H9 (cell line): ENCODE data around the gene FARS2. TPM values are rescaled to one million over a fixed set of nuclear protein-coding genes. Genes with fewer than 3 reads are reported as not detected.

Source experiments
- DNase-seq: peaks from one replicate; pipeline ENCODE4 v3.0.0-alpha.2; 2017
- H2AFZ ChIP-seq: one replicate; pipeline ENCODE4 v1.6.1; 2013; ENCODE audit warnings: mild to moderate bottlenecking, low read length, control low read depth, moderate library complexity
- H2AK5ac ChIP-seq: 2 replicates; pipeline ENCODE4 v1.6.1; 2013; ENCODE audit warnings: low read length, control low read depth, mixed read lengths; ENCODE audit not compliant: insufficient read length
- H2BK120ac ChIP-seq: one replicate; pipeline ENCODE4 v1.6.1; 2013; ENCODE audit warnings: low read depth, mild to moderate bottlenecking, low read length, control low read depth, inconsistent platforms; ENCODE audit not compliant: poor library complexity, severe bottlenecking
- H2BK12ac ChIP-seq: 2 replicates; pipeline ENCODE4 v1.6.1; 2013; ENCODE audit warnings: low read length, control low read depth, mixed read lengths, low read depth; ENCODE audit not compliant: insufficient read length
- H2BK15ac ChIP-seq: 2 replicates; pipeline ENCODE4 v1.6.1; 2013; ENCODE audit warnings: low read depth, low read length, control low read depth
- H2BK20ac ChIP-seq: one replicate; pipeline ENCODE4 v1.6.1; 2013; ENCODE audit warnings: low read depth, mild to moderate bottlenecking, low read length, control low read depth, inconsistent platforms; ENCODE audit not compliant: poor library complexity, severe bottlenecking
- H2BK5ac ChIP-seq: 2 replicates; pipeline ENCODE4 v1.6.1; 2013; ENCODE audit warnings: low read length, control low read depth, mixed read lengths; ENCODE audit not compliant: insufficient read length
- H3K14ac ChIP-seq: 2 replicates; pipeline ENCODE4 v1.6.1; 2013; ENCODE audit warnings: low read length, control low read depth; ENCODE audit not compliant: insufficient read depth
- H3K18ac ChIP-seq: 2 replicates; pipeline ENCODE4 v1.6.1; 2013; ENCODE audit warnings: low read depth, mild to moderate bottlenecking, mixed read lengths, low read length, control low read depth; ENCODE audit not compliant: insufficient read length
- H3K23ac ChIP-seq: 2 replicates; pipeline ENCODE4 v1.6.1; 2013; ENCODE audit warnings: low read length, control low read depth, mixed read lengths, low read depth; ENCODE audit not compliant: insufficient read length
- H3K23me2 ChIP-seq: 2 replicates; pipeline ENCODE4 v1.6.1; 2013; ENCODE audit warnings: low read depth, mild to moderate bottlenecking, mixed read lengths, low read length, control low read depth; ENCODE audit not compliant: insufficient read length, poor library complexity, severe bottlenecking
- H3K27ac ChIP-seq: 2 replicates; pipeline ENCODE4 v1.5.1; 2013; ENCODE audit warnings: low read length, control low read depth, mixed read lengths, low read depth; ENCODE audit not compliant: insufficient read length
- H3K27me3 ChIP-seq: 2 replicates; pipeline ENCODE4 v1.6.1; 2013; ENCODE audit warnings: low read length, control low read depth, inconsistent platforms; ENCODE audit not compliant: insufficient read depth
- H3K4ac ChIP-seq: 2 replicates; pipeline ENCODE4 v1.6.1; 2013; ENCODE audit warnings: low read depth, mild to moderate bottlenecking, control low read depth, inconsistent platforms, low read length, moderate library complexity
- H3K4me1 ChIP-seq: 2 replicates; pipeline ENCODE4 v1.6.1; 2013; ENCODE audit warnings: low read length, control low read depth, inconsistent platforms; ENCODE audit not compliant: insufficient read depth
- H3K4me2 ChIP-seq: 2 replicates; pipeline ENCODE4 v1.6.1; 2013; ENCODE audit warnings: low read length, control low read depth, mixed read lengths; ENCODE audit not compliant: insufficient read length, insufficient read depth
- H3K56ac ChIP-seq: 2 replicates; pipeline ENCODE4 v1.6.1; 2013; ENCODE audit warnings: low read depth, mild to moderate bottlenecking, mixed read lengths, low read length, control low read depth; ENCODE audit not compliant: insufficient read length
- H3K79me1 ChIP-seq: 2 replicates; pipeline ENCODE4 v1.6.1; 2013; ENCODE audit warnings: low read depth, mild to moderate bottlenecking, moderate library complexity, low read length, control low read depth, inconsistent platforms; ENCODE audit not compliant: insufficient read depth, poor library complexity, severe bottlenecking
- H3K79me2 ChIP-seq: 2 replicates; pipeline ENCODE4 v1.6.1; 2013; ENCODE audit warnings: low read length, control low read depth, inconsistent platforms; ENCODE audit not compliant: insufficient read depth
- H3K9ac ChIP-seq: 2 replicates; pipeline ENCODE4 v1.6.1; 2013; ENCODE audit warnings: low read length, control low read depth, mixed read lengths; ENCODE audit not compliant: insufficient read length; ENCODE audit errors: extremely low read depth
- H3K9me3 ChIP-seq: one replicate; pipeline ENCODE4 v1.6.1; 2013; ENCODE audit warnings: low read depth, low read length, inconsistent platforms; ENCODE audit not compliant: control insufficient read depth
- H3T11ph ChIP-seq: one replicate; pipeline ENCODE4 v1.6.1; 2013; ENCODE audit warnings: mild to moderate bottlenecking, low read length, control low read depth, inconsistent platforms
- H4K20me1 ChIP-seq: one replicate; pipeline ENCODE4 v1.6.1; 2013; ENCODE audit not compliant: control insufficient read depth, insufficient read length, insufficient read depth
- H4K5ac ChIP-seq: 2 replicates; pipeline ENCODE4 v1.6.1; 2013; ENCODE audit warnings: low read depth, mild to moderate bottlenecking, mixed read lengths, low read length, control low read depth; ENCODE audit not compliant: insufficient read length
- H4K8ac ChIP-seq: replicated peaks from 2 replicates; pipeline ENCODE4 v1.6.1; 2013; ENCODE audit warnings: low read length, control low read depth, mixed read lengths, low read depth; ENCODE audit not compliant: insufficient read length
- H4K91ac ChIP-seq: 2 replicates; pipeline ENCODE4 v1.6.1; 2013; ENCODE audit warnings: low read depth, mild to moderate bottlenecking, moderate library complexity, mixed read lengths, low read length, control low read depth; ENCODE audit not compliant: insufficient read length
- H3K27ac Mint-ChIP-seq, 3 experiments: 2 replicates in 2 of 3; 3 replicates in 1 of 3; pipeline ENCODE4 v1.8.0; 2020 to 2021; ENCODE audit warnings: mixed read lengths in 3 of 3, mild to moderate bottlenecking in 1 of 3, moderate library complexity in 1 of 3
- H3K27me3 Mint-ChIP-seq: 2 replicates; pipeline ENCODE4 v1.8.0; 2021; ENCODE audit warnings: low read depth, mild to moderate bottlenecking, moderate library complexity, mixed read lengths
- H3K36me3 Mint-ChIP-seq, 3 experiments: 2 replicates in 2 of 3; 3 replicates in 1 of 3; pipeline ENCODE4 v1.8.0; 2020 to 2021; ENCODE audit warnings: low read depth in 3 of 3, mixed read lengths in 3 of 3; ENCODE audit not compliant: insufficient read depth in 1 of 3
- H3K4me1 Mint-ChIP-seq, 2 experiments: 2 replicates each; pipeline ENCODE4 v1.8.0; 2020; ENCODE audit warnings: mixed read lengths in 2 of 2
- H3K4me3 Mint-ChIP-seq, 2 experiments: 2 replicates in 1 of 2; 3 replicates in 1 of 2; pipeline ENCODE4 v1.8.0; 2020 to 2021; ENCODE audit warnings: mild to moderate bottlenecking in 2 of 2, mixed read lengths in 2 of 2, moderate library complexity in 1 of 2
- H3K9me3 Mint-ChIP-seq, 2 experiments: 2 replicates in 1 of 2; 3 replicates in 1 of 2; pipeline ENCODE4 v1.8.0; 2020; ENCODE audit warnings: mild to moderate bottlenecking in 2 of 2, mixed read lengths in 2 of 2, moderate library complexity in 1 of 2
- WGBS: extraction: QIAGEN DNeasy Blood & Tissue Kit; methylation state at CpG from one replicate; pipeline ENCODE4 v1.1.7; 2013; ENCODE audit warnings: missing lambda C conversion rate, low lambda C conversion rate, mixed read lengths; ENCODE audit not compliant: insufficient read length; ENCODE audit errors: extremely low coverage; 5-methylcytosine and 5-hydroxymethylcytosine counted together
- total RNA-seq: library from RNA; stranded (reverse); gene quantifications from 2 replicates; pipeline ENCODE4 v1.2.1, GENCODE V29; 2021
- TF ChIP-seq, protein P1 (sequence below): fragments of 200-600 bp; sonication (generic); conservative IDR thresholded peaks from 3 replicates; pipeline ENCODE4 v1.8.0; 2021; ENCODE audit warnings: antibody characterized with exemption, mild to moderate bottlenecking

The FARS2 gene
- total RNA-seq, 1 experiment from 2014 or later, result 8.5 TPM

DNA sequence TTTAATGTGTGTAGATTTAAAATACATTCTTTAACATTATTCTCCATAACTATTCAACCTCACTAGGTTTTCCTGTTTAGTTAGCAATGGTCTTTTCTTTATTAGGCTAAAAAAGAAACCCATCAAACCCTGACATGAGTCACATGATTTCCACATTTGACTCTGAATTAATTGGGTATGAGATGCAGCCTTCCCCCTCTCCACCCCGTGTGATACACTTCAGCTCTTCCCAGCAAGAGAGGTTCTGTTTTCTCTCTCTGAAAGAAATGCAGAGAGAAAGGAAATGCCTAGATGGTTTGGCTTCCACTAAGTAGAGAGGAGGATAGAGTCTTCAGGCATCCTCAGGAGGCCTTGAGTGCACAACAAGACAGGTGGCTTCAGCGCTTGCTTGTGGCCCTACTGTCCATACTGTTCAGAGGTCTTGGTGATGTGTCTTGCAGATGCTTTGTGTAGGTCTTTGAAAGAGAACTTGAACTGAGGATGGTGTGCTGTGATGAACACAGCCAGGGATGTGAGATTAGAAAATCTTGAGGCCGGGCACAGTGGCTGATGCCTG lies 17.3 kb downstream of the FARS2 start:
- peak overlapping the region in 2 of 3 experiments; percentile 6 to 49; a peak in 3 of 7 replicates for H3K27ac Mint-ChIP-seq
- Histone ChIP-seq H2BK5ac (no peak overlapping the region), H3K79me1 (peaks cover 5% of the 10 kb centered on the region), H3K4ac (no peak overlapping the region), H3K4me1 (peaks cover 2% of the 10 kb centered on the region; the same call in 1 of the 2 replicates), H3K27ac (no peak overlapping the region), H4K91ac (no peak overlapping the region), H3T11ph (no peak overlapping the region), H4K5ac (no peak overlapping the region), H3K23me2 (no peaks in the 10 kb centered on the region), H2BK12ac (no peak overlapping the region), H3K27me3 (no peaks in the 10 kb centered on the region), H3K4me2 (no peak overlapping the region), H3K9me3 (no peaks in the 10 kb centered on the region), H2AK5ac (no peak overlapping the region), H3K23ac (no peak overlapping the region), H3K18ac (no peak overlapping the region), H3K56ac (no peak overlapping the region), H3K79me2 (no peaks in the 10 kb centered on the region), H2BK20ac (no peak overlapping the region), H2BK15ac (no peak overlapping the region), H4K20me1 (no peaks in the 10 kb centered on the region), H3K14ac (no peak overlapping the region), H2AFZ (no peak overlapping the region), H4K8ac (no peak overlapping the region), H3K9ac (no peak overlapping the region), H2BK120ac (no peak overlapping the region)
- DNase-seq, result no peak
- WGBS, result no CpG with 5 or more reads among the region's 3 CpGs
- peaks cover 17 to 23% of the 10 kb centered on the region in 2 experiments for H3K4me1 Mint-ChIP-seq
- no peaks in the 10 kb centered on the region for H3K9me3 Mint-ChIP-seq
- TF ChIP-seq, protein P1, sequence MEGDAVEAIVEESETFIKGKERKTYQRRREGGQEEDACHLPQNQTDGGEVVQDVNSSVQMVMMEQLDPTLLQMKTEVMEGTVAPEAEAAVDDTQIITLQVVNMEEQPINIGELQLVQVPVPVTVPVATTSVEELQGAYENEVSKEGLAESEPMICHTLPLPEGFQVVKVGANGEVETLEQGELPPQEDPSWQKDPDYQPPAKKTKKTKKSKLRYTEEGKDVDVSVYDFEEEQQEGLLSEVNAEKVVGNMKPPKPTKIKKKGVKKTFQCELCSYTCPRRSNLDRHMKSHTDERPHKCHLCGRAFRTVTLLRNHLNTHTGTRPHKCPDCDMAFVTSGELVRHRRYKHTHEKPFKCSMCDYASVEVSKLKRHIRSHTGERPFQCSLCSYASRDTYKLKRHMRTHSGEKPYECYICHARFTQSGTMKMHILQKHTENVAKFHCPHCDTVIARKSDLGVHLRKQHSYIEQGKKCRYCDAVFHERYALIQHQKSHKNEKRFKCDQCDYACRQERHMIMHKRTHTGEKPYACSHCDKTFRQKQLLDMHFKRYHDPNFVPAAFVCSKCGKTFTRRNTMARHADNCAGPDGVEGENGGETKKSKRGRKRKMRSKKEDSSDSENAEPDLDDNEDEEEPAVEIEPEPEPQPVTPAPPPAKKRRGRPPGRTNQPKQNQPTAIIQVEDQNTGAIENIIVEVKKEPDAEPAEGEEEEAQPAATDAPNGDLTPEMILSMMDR, result no peak
- H3K36me3 Mint-ChIP-seq, result no peaks in the 10 kb centered on the region
- H3K27me3 Mint-ChIP-seq, result no peaks in the 10 kb centered on the region
- no peak overlapping the region for H3K4me3 Mint-ChIP-seq
